ENCODE results near the gene GTPBP1. TPM values are rescaled to one million over a fixed set of nuclear protein-coding genes. Genes with fewer than 3 reads are reported as not detected.

GTPBP1 gene
- total RNA-seq, 3 donors from 2014 or later (not counting 1 experiment from before 2014, with no cell fraction given) = 236 to 259 (median 249) TPM

DNA sequence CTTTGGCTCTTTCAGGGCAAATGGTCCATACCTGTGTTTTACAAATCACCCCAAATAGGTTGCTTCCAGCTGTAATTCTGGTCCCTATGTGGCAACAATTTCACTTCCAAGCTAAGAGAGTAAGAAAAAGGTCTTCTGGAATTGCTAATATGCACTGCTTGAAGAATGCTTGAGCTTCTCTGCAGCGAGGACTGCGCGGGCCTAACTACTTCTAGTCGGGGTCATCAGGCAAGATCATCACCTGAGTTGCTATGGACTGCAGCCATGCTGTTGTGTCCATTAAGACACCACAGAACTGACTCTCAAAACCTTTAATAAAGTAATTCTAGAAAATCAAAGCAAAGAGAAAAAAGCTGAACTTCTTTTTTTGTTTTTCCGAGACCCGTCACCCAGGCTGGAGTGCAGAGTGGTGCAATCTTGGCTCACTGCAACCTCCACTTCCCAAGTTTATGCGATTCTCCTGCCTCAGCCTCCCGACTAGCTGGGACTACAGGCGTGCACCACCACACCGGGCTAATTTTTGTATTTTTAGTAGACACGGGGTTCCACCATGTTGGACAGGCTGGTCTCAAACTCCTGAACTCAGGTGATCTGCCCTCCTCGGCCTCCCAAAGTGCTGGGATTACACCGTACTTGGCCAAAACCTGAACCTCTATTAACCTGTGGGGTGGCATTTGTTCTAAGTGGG lies 7.2 kb upstream of the GTPBP1 start:
- Mint-ChIP-seq H3K9me3 (no peaks in the 10 kb centered on the region), H3K27me3 (ENCODE audit: low read depth in 2 of 2) (no peaks in the 10 kb centered on the region), H3K27ac (peak overlapping the region; percentile 97), H3K36me3 (peaks cover 6% of the 10 kb centered on the region), H3K4me3 (peak overlapping the region; percentile 85), H3K4me1 (peaks cover 54 to 62% of the 10 kb centered on the region in 2 donors)
- no peak overlapping the region for H3K27ac ChIP-seq (ENCODE audit: low read length)
- H3K9me3 ChIP-seq (ENCODE audit: control insufficient read depth, insufficient read depth, low read length) = no peaks in the 10 kb centered on the region
- WGBS (ENCODE audit: insufficient coverage) = 95% methylated on average over 13 of the region's 13 CpGs
- TF ChIP-seq, protein P1, sequence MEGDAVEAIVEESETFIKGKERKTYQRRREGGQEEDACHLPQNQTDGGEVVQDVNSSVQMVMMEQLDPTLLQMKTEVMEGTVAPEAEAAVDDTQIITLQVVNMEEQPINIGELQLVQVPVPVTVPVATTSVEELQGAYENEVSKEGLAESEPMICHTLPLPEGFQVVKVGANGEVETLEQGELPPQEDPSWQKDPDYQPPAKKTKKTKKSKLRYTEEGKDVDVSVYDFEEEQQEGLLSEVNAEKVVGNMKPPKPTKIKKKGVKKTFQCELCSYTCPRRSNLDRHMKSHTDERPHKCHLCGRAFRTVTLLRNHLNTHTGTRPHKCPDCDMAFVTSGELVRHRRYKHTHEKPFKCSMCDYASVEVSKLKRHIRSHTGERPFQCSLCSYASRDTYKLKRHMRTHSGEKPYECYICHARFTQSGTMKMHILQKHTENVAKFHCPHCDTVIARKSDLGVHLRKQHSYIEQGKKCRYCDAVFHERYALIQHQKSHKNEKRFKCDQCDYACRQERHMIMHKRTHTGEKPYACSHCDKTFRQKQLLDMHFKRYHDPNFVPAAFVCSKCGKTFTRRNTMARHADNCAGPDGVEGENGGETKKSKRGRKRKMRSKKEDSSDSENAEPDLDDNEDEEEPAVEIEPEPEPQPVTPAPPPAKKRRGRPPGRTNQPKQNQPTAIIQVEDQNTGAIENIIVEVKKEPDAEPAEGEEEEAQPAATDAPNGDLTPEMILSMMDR (IDR thresholded peaks at IDR 0.05) = no peak
- ATAC-seq = no peak
- intact Hi-C loops (cut with micrococcal nuclease) = no loop called here
- no peaks in the 10 kb centered on the region for H3K27me3 ChIP-seq (ENCODE audit: control insufficient read depth, insufficient read depth, low read length)
- H3K4me1 ChIP-seq (ENCODE audit: control insufficient read depth, insufficient read depth, low read length) = peaks cover 35% of the 10 kb centered on the region
- no peak for DNase-seq
- no peak overlapping the region for H3K4me3 ChIP-seq (ENCODE audit: low read length)
- no peaks in the 10 kb centered on the region for H3K36me3 ChIP-seq (ENCODE audit: control insufficient read depth, insufficient read depth, low read length)

DNA sequence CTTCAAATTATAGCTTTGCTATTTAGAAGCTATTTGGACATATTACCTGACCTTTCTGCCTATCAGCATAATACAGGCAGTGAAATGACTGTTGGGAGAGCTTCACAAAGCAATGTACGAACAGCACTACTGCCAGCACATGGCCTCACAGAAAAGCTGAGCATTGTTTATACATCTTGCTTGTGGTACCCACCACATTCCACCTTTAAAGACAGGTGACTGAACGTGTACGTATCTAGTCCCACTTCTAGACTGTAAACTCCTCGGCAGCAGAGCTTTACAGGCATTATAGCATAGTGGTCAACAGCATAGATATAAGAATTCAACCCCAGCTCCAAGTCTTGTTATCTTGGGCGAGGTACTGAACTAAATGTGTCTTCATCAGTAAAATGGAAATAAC lies 6.6 kb upstream of the GTPBP1 start:
- H3K9me3 Mint-ChIP-seq = no peaks in the 10 kb centered on the region
- intact Hi-C loops (cut with micrococcal nuclease) = no loop called here
- H3K27me3 Mint-ChIP-seq (ENCODE audit: low read depth in 2 of 2) = no peaks in the 10 kb centered on the region
- peaks cover 51 to 59% of the 10 kb centered on the region in 2 donors for H3K4me1 Mint-ChIP-seq
- DNase-seq = peak in 1 of 2 donors; percentile 27
- WGBS (ENCODE audit: insufficient coverage) = 86% methylated on average over 5 of the region's 5 CpGs
- TF ChIP-seq, protein P1 (IDR thresholded peaks at IDR 0.05) = no peak
- H3K27ac ChIP-seq (ENCODE audit: low read length) = peak overlapping the region; percentile 83
- peaks cover 35% of the 10 kb centered on the region for H3K4me1 ChIP-seq (ENCODE audit: control insufficient read depth, insufficient read depth, low read length)
- H3K36me3 ChIP-seq (ENCODE audit: control insufficient read depth, insufficient read depth, low read length) = no peaks in the 10 kb centered on the region
- H3K27me3 ChIP-seq (ENCODE audit: control insufficient read depth, insufficient read depth, low read length) = no peaks in the 10 kb centered on the region
- peak overlapping the region; percentile 97 for H3K27ac Mint-ChIP-seq
- ATAC-seq = no peak
- no peak overlapping the region for H3K4me3 ChIP-seq (ENCODE audit: low read length)
- peak overlapping the region; percentile 85 for H3K4me3 Mint-ChIP-seq
- H3K36me3 Mint-ChIP-seq = peaks cover 6% of the 10 kb centered on the region
- no peaks in the 10 kb centered on the region for H3K9me3 ChIP-seq (ENCODE audit: control insufficient read depth, insufficient read depth, low read length)

DNA sequence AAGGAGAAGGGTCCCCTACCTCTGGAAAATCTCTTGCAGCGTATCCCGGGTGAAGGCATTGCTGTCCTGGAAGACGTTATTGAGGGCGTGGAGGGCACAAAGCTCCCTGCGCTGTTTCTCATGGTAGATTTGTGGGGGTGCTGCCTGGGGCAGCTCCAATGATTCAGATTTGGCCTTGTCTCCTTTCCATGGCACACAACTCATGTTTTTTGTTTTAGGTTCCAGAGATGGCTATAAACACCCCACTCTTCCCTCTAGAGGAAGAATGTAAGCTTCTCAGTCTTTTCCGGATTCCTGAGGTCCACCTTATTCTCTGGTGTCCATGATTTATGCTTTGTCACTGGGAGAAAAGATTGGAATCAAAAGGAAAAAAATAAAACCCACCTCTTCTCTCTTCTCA lies 6.0 kb upstream of the GTPBP1 start:
- peak overlapping the region; percentile 43 for H3K4me3 ChIP-seq (ENCODE audit: low read length)
- H3K27ac ChIP-seq (ENCODE audit: low read length) = peak overlapping the region; percentile 83
- no peaks in the 10 kb centered on the region for H3K36me3 ChIP-seq (ENCODE audit: control insufficient read depth, insufficient read depth, low read length)
- 92% methylated on average over 5 of the region's 6 CpGs for WGBS (ENCODE audit: insufficient coverage)
- peak overlapping the region; percentile 97 for H3K27ac Mint-ChIP-seq
- peaks cover 6% of the 10 kb centered on the region for H3K36me3 Mint-ChIP-seq
- no peaks in the 10 kb centered on the region for H3K27me3 Mint-ChIP-seq (ENCODE audit: low read depth in 2 of 2)
- DNase-seq = peak in 1 of 2 donors; percentile 28
- no peaks in the 10 kb centered on the region for H3K9me3 Mint-ChIP-seq
- peaks cover 38% of the 10 kb centered on the region for H3K4me1 ChIP-seq (ENCODE audit: control insufficient read depth, insufficient read depth, low read length)
- peaks cover 50 to 60% of the 10 kb centered on the region in 2 donors for H3K4me1 Mint-ChIP-seq
- H3K27me3 ChIP-seq (ENCODE audit: control insufficient read depth, insufficient read depth, low read length) = no peaks in the 10 kb centered on the region
- H3K4me3 Mint-ChIP-seq = peak overlapping the region; percentile 85
- ATAC-seq = no peak
- TF ChIP-seq, protein P1 (IDR thresholded peaks at IDR 0.05) = no peak
- intact Hi-C loops (cut with micrococcal nuclease) = loop anchor here (2.0 kb wide), 1 partner anchor 19 kb away; the partner anchor contains the start of gene TOMM22
- H3K9me3 ChIP-seq (ENCODE audit: control insufficient read depth, insufficient read depth, low read length) = no peaks in the 10 kb centered on the region
